ENCODE data around the gene RBM20.

GRCh38 chr10:110608087-110608486 lies 36.0 kb upstream of the RBM20 start:
- no peak for TF ChIP-seq GATA3 (IDR thresholded peaks at IDR 0.05; ENCODE audit: low read depth, low read length)
- no peak for TF ChIP-seq GATA2 (IDR thresholded peaks at IDR 0.05; ENCODE audit: low read depth, low read length)
